T-cell (primary cell): ENCODE results near the gene CEP55. TPM values are rescaled to one million over a fixed set of nuclear protein-coding genes. Genes with fewer than 3 reads are reported as not detected.

ENCODE experiments used
- ATAC-seq, 4 experiments: fragments of 200-7000 bp in 3 of 4; fragments of 150-1000 bp in 1 of 4; cut with Tn5 transposase; replicated peaks in 1 of 4; 1 replicate in 3 of 4; 2 replicates in 1 of 4; pipeline ENCODE4 v1.10.0; 2021; ENCODE audit warnings: moderate library complexity in 3 of 4, mild to moderate bottlenecking in 2 of 4, moderate number of reproducible peaks in 1 of 4
- CTCF ChIA-PET, 2 donors: fragments of 300-600 bp; sonication (Branson Sonifier 250); formaldehyde crosslinking; loops; one replicate each; lab custom pipeline; 2022; ENCODE audit warnings: antibody characterized with exemption in 2 of 2; lab: Charles Lee
- POLR2A ChIA-PET, 2 donors: fragments of 300-600 bp; sonication (Branson Sonifier 250); formaldehyde crosslinking; loops; one replicate each; lab custom pipeline; 2022; ENCODE audit warnings: antibody characterized with exemption in 2 of 2; lab: Charles Lee
- DNase-seq, 35 experiments: peaks; one replicate each; pipeline versions ENCODE4 v3.0.0 to v3.0.0-alpha.2; 2013 to 2023
- H3K27ac ChIP-seq: one replicate; pipeline ENCODE4 v1.5.1; 2013; ENCODE audit warnings: low read length
- H3K27me3 ChIP-seq, 2 experiments: replicated peaks in 1 of 2; 1 replicate in 1 of 2; 2 replicates in 1 of 2; pipeline versions ENCODE4 v1.6.1 to v1.7.0; 2013; ENCODE audit warnings: low read length in 1 of 2, mixed read lengths in 1 of 2; ENCODE audit not compliant: control insufficient read depth in 2 of 2, insufficient read depth in 2 of 2; ENCODE audit errors: extremely low read depth in 1 of 2
- H3K36me3 ChIP-seq, 2 donors: 1 replicate in 1 of 2; 2 replicates in 1 of 2; pipeline versions ENCODE4 v1.6.1 to v1.7.0; 2013; ENCODE audit warnings: low read length in 1 of 2; ENCODE audit not compliant: control insufficient read depth in 2 of 2, insufficient read depth in 1 of 2; ENCODE audit errors: extremely low read depth in 1 of 2
- H3K4me1 ChIP-seq, 2 experiments: 1 replicate in 1 of 2; 2 replicates in 1 of 2; pipeline versions ENCODE4 v1.6.1 to v1.7.0; 2013; ENCODE audit warnings: low read length in 2 of 2, mixed read lengths in 1 of 2; ENCODE audit not compliant: insufficient read depth in 2 of 2, control insufficient read depth in 1 of 2; ENCODE audit errors: extremely low read depth in 1 of 2
- H3K4me3 ChIP-seq, 2 donors: 1 replicate in 1 of 2; 2 replicates in 1 of 2; pipeline versions ENCODE4 v1.5.1 to v1.7.0; 2013; ENCODE audit warnings: mild to moderate bottlenecking in 2 of 2, low read length in 1 of 2, moderate library complexity in 1 of 2; ENCODE audit not compliant: control insufficient read depth in 1 of 2; ENCODE audit errors: extremely low read depth in 1 of 2
- H3K9me3 ChIP-seq: 2 replicates; pipeline ENCODE4 v1.7.0; 2013
- H3K27ac Mint-ChIP-seq, 2 donors: one replicate each; pipeline ENCODE4 v1.8.0; 2020 to 2021; ENCODE audit warnings: mild to moderate bottlenecking in 2 of 2, mixed read lengths in 2 of 2
- H3K27me3 Mint-ChIP-seq, 2 donors: one replicate each; pipeline ENCODE4 v1.8.0; 2021 to 2022; ENCODE audit warnings: mixed read lengths in 2 of 2
- H3K36me3 Mint-ChIP-seq: one replicate; pipeline ENCODE4 v1.8.0; 2021; ENCODE audit warnings: mixed read lengths
- H3K4me1 Mint-ChIP-seq, 3 donors: one replicate each; pipeline ENCODE4 v1.8.0; 2020 to 2022; ENCODE audit warnings: mixed read lengths in 3 of 3, mild to moderate bottlenecking in 1 of 3
- H3K4me3 Mint-ChIP-seq, 3 donors: one replicate each; pipeline ENCODE4 v1.8.0; 2020 to 2022; ENCODE audit warnings: mild to moderate bottlenecking in 3 of 3, mixed read lengths in 3 of 3, moderate library complexity in 3 of 3
- H3K9me3 Mint-ChIP-seq, 3 donors: one replicate each; pipeline ENCODE4 v1.8.0; 2020 to 2022; ENCODE audit warnings: mixed read lengths in 3 of 3
- WGBS: methylation state at CpG from one replicate; pipeline ENCODE4 v1.1.5; 2013; ENCODE audit warnings: missing lambda C conversion rate; ENCODE audit not compliant: insufficient coverage; 5-methylcytosine and 5-hydroxymethylcytosine counted together
- total RNA-seq, 35 experiments: library from RNA in 6 of 35; stranded (reverse) in 6 of 35; fragments of 120-200 nt in 1 of 35; gene quantifications; one replicate each; pipeline versions ENCODE4 v1.2.1 to v1.2.4 and lab custom pipeline; 2013 to 2026

CEP55 gene
- total RNA-seq, 5 donors from 2014 or later (not counting 1 experiment from before 2014, with no cell fraction given), result 0.35 to 0.95 (median 0.49) TPM

DNA sequence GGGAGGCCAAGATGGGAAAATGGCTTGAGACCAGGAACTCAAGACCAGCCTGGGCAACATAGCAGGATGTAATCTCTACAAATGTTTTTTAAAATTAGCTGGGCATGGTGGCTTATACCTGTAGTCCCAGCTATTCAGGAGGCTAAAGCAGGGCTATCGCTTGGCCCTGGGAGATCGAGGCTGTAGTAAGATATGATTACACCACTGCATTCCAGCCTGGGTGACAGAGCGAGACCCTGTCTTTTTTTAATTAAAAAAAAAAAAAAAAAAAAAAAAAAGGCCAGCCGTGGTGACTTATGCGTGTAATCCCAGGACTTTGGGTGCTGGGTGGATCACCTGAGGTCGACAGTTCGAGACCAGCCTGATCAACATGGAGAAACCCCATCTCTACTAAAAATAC lies 41.7 kb upstream of the CEP55 start:
- ChIA-PET CTCF (no interaction called here), POLR2A (interaction anchor here in 1 of 2 donors (0.7 kb wide), 1 partner anchor 10 kb away, joined by 3 read pairs; no protein-coding TSS in a partner anchor)
- WGBS, result no CpG with 5 or more reads among the region's 7 CpGs

DNA sequence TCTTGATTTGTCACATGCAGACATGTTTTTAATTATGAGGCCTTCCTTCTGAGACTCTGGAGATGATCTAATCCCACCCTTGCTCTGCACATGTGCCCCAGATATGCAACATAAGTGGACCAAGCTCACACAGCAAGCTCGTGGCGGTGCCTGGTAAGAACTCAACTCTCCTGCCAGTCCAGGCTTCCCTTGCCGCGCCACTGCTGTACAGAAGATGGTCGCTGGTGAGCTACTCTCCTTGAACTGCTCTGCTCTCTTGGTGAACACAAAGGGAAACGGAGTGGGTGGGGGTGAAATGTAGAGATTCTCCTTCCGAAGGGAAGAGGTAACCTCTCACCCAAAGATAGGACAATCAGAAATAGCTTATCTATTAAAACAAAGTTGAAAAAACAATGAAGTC lies 39.9 kb upstream of the CEP55 start:
- no CpG with 5 or more reads among the region's 7 CpGs for WGBS
- ChIA-PET POLR2A (no interaction called here), CTCF (no interaction called here)
- Histone ChIP-seq H3K4me3 (no peak overlapping the region), H3K9me3 (no peaks in the 10 kb centered on the region), H3K27ac (no peak overlapping the region), H3K36me3 (no peaks in the 10 kb centered on the region), H3K27me3 (peaks cover 0 to 3% of the 10 kb centered on the region in 2 experiments), H3K4me1 (peaks cover 0 to 2% of the 10 kb centered on the region in 2 experiments)
- Mint-ChIP-seq H3K27ac (no peak overlapping the region), H3K36me3 (no peaks in the 10 kb centered on the region), H3K4me1 (peaks cover 7 to 15% (median 10%) of the 10 kb centered on the region in 3 donors), H3K4me3 (no peak overlapping the region), H3K9me3 (no peaks in the 10 kb centered on the region), H3K27me3 (no peaks in the 10 kb centered on the region)
- ATAC-seq (no peak), DNase-seq (no peak)

More for the DNA sequence above, 41.7 kb upstream of the CEP55 start:
- H3K27ac ChIP-seq, result no peak overlapping the region
- Mint-ChIP-seq H3K4me3 (no peak overlapping the region), H3K27me3 (no peaks in the 10 kb centered on the region), H3K4me1 (peaks cover 10 to 13% (median 10%) of the 10 kb centered on the region in 3 donors), H3K27ac (no peak overlapping the region), H3K9me3 (no peaks in the 10 kb centered on the region), H3K36me3 (no peaks in the 10 kb centered on the region)
- peaks cover 0 to 3% of the 10 kb centered on the region in 2 experiments for H3K27me3 ChIP-seq
- H3K9me3 ChIP-seq, result no peaks in the 10 kb centered on the region
- no peaks in the 10 kb centered on the region for H3K36me3 ChIP-seq
- no peak overlapping the region for H3K4me3 ChIP-seq
- peaks cover 0 to 2% of the 10 kb centered on the region in 2 experiments for H3K4me1 ChIP-seq
- no peak for DNase-seq
- ATAC-seq, result no peak

DNA sequence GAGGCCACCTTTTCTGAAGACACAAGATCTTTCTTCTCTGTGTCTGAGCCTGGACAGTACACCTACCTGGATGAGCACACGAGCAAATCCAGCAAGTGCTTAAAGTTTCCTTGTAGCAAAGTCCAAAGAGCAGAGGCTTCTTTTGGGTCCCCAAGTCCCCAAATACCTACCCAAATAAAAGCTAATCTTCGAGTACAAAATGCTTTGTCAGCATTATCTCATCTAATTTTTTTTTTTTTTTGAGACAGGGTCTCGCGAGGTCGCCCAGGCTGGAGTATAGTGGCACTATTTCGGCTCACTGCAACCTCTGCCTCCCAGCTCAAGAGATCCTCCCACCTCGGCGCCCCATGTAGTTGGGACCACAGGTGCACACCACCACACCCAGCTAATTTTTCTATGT lies 38.9 kb upstream of the CEP55 start:
- Histone ChIP-seq H3K27ac (no peak overlapping the region), H3K27me3 (peaks cover 0 to 3% of the 10 kb centered on the region in 2 experiments), H3K36me3 (no peaks in the 10 kb centered on the region), H3K9me3 (no peaks in the 10 kb centered on the region), H3K4me3 (no peak overlapping the region), H3K4me1 (peaks cover 0 to 3% of the 10 kb centered on the region in 2 experiments)
- H3K27me3 Mint-ChIP-seq, result no peaks in the 10 kb centered on the region
- H3K36me3 Mint-ChIP-seq, result no peaks in the 10 kb centered on the region
- CTCF ChIA-PET, result interaction anchor here in 1 of 2 donors (0.6 kb wide), 1 partner anchor 206 kb away, joined by 3 read pairs; no protein-coding TSS in a partner anchor
- no peaks in the 10 kb centered on the region for H3K9me3 Mint-ChIP-seq
- peaks cover 0 to 12% (median 4%) of the 10 kb centered on the region in 3 donors for H3K4me1 Mint-ChIP-seq
- H3K4me3 Mint-ChIP-seq, result no peak overlapping the region
- H3K27ac Mint-ChIP-seq, result no peak overlapping the region
- no peak for DNase-seq
- no peak for ATAC-seq
- 60% methylated on average over 1 of the region's 8 CpGs for WGBS
- POLR2A ChIA-PET, result no interaction called here

DNA sequence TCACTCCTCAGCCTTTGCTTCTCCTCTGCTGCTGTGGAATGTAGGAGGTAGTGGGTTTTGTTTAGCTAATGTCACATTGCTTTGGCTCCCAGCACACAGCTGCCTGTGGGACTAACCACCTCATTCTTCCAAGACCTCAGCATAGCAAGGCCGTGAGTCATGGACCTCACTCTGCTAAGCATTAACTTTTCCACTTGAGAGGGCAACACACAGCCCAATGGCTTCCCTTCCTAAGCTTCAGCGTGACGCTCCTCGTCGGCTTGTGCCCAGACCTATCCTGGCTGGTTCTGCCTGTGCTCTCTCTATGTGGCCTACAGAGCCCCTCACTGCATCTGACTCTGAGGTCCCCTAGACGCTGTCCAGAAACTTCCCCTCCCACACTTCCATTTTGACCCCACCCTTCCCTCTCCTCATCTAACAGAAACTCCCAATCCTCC lies 37.6 kb upstream of the CEP55 start:
- ATAC-seq, result no peak
- no peak overlapping the region for H3K4me3 ChIP-seq
- DNase-seq, result no peak
- CTCF ChIA-PET, result no interaction called here
- no peaks in the 10 kb centered on the region for H3K9me3 Mint-ChIP-seq
- H3K4me1 ChIP-seq, result peaks cover 0 to 8% of the 10 kb centered on the region in 2 experiments
- H3K27me3 Mint-ChIP-seq, result no peaks in the 10 kb centered on the region
- POLR2A ChIA-PET, result interaction anchor here in 1 of 2 donors (0.6 kb wide), 1 partner anchor 845 kb away, joined by 4 read pairs; no protein-coding TSS in a partner anchor
- H3K4me1 Mint-ChIP-seq, result peaks cover 5 to 14% (median 6%) of the 10 kb centered on the region in 3 donors
- H3K36me3 ChIP-seq, result no peaks in the 10 kb centered on the region
- H3K27ac Mint-ChIP-seq, result no peak overlapping the region
- no peak overlapping the region for H3K27ac ChIP-seq
- H3K36me3 Mint-ChIP-seq, result no peaks in the 10 kb centered on the region
- H3K27me3 ChIP-seq, result no peaks in the 10 kb centered on the region
- H3K4me3 Mint-ChIP-seq, result no peak overlapping the region
- 94% methylated on average over 5 of the region's 6 CpGs for WGBS
- H3K9me3 ChIP-seq, result no peaks in the 10 kb centered on the region

DNA sequence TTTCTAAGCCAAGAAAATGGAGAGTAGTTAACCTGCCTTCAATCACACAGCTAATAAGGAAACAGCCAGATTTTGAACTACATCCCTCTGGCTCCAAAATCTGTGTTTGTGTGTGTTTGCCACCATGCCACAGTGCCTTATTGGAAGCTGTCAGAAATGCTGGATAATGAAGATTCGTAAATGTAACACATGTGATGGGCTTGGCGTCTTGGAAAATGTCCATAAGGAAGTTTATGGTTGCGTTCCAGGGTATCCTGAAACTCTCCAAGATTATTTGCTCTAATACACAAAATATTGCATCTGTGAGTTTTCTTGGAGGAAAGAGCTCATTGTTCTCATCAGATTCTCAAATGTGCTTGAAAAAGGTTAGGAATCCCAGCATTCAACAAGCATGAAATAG lies 36.9 kb upstream of the CEP55 start:
- no CpG with 5 or more reads among the region's 3 CpGs for whole genome bisulfite sequencing
- Mint-ChIP-seq H3K9me3 (no peaks in the 10 kb centered on the region), H3K27me3 (no peaks in the 10 kb centered on the region), H3K4me3 (no peak overlapping the region), H3K36me3 (no peaks in the 10 kb centered on the region), H3K27ac (no peak overlapping the region), H3K4me1 (peaks cover 5 to 16% (median 6%) of the 10 kb centered on the region in 3 donors)
- CTCF ChIA-PET, result interaction anchor here in 1 of 2 donors (0.6 kb wide), 1 partner anchor 15 kb away, joined by 4 read pairs; no protein-coding TSS in a partner anchor
- no peaks in the 10 kb centered on the region for H3K9me3 ChIP-seq
- no peak for ATAC-seq
- no peak overlapping the region for H3K27ac ChIP-seq
- POLR2A ChIA-PET, result interaction anchor here in 1 of 2 donors (0.6 kb wide), 1 partner anchor 846 kb away, joined by 4 read pairs; no protein-coding TSS in a partner anchor
- H3K36me3 ChIP-seq, result no peaks in the 10 kb centered on the region
- no peak for DNase-seq
- H3K27me3 ChIP-seq, result no peaks in the 10 kb centered on the region
- H3K4me3 ChIP-seq, result no peak overlapping the region
- peaks cover 0 to 8% of the 10 kb centered on the region in 2 experiments for H3K4me1 ChIP-seq

DNA sequence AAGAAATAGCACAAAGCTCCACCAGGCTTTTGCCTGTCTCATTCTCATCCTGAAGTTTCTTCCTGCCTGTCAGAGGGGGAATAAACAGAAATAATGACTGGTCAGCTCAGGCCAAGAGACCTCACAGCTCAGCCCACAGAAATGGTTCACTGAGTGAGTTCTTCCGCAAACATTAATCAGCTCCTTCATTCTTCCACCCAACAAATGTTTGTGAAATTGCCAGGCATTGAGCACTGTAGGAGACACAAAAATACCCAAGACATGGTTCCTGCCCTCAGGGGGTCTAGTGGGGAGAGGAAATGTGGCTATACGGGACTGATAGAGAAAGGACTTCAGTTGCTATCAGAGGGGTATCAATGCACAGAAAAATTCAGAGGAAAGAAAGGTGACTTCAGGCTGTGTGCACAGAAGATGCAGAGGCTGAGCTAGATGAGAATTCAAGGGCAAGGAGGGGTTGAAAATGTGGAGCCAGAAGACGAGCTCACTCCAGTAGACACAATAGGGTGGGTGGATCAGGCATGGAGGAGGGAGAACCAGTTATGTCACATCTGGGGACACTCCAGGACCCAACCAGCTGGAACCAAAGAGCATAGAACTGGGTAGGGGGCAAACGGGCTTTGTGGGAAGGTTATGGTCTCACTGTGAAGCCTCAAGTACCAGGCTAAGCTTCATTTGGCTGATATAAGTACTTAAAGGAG lies 35.2 kb upstream of the CEP55 start:
- H3K4me3 Mint-ChIP-seq, result no peak overlapping the region
- 88% methylated on average over 2 of the region's 4 CpGs for WGBS
- H3K36me3 Mint-ChIP-seq, result no peaks in the 10 kb centered on the region
- H3K27ac ChIP-seq, result no peak overlapping the region
- no peak for DNase-seq
- no peaks in the 10 kb centered on the region for H3K27me3 ChIP-seq
- peaks cover 5 to 16% (median 6%) of the 10 kb centered on the region in 3 donors for H3K4me1 Mint-ChIP-seq
- CTCF ChIA-PET, result interaction anchor here (1.0 to 1.9 kb wide), 3 partner anchors 21 to 85 kb away, joined by 3 to 5 read pairs (median 3); partner anchors contain the start of gene MYOF (in 1 of the 2)
- no peak overlapping the region for H3K4me3 ChIP-seq
- peaks cover 0 to 8% of the 10 kb centered on the region in 2 experiments for H3K4me1 ChIP-seq
- H3K27ac Mint-ChIP-seq, result no peak overlapping the region
- no peaks in the 10 kb centered on the region for H3K9me3 ChIP-seq
- H3K9me3 Mint-ChIP-seq, result no peaks in the 10 kb centered on the region
- H3K27me3 Mint-ChIP-seq, result no peaks in the 10 kb centered on the region
- POLR2A ChIA-PET, result interaction anchor here in 1 of 2 donors (0.7 kb wide), 1 partner anchor 11 kb away, joined by 3 read pairs; no protein-coding TSS in a partner anchor
- no peak for ATAC-seq
- H3K36me3 ChIP-seq, result no peaks in the 10 kb centered on the region
